ENCODE results near the gene VPS13A.

- TF ChIP-seq POLR2A (IDR thresholded peaks at IDR 0.05; ENCODE audit: low read depth) (no peak), CTCF (IDR thresholded peaks at IDR 0.05) (no peak), POLR2AphosphoS5 (IDR thresholded peaks at IDR 0.05) (no peak), EP300 (IDR thresholded peaks at IDR 0.05) (no peak)
These were observed 41.3 kb downstream of the VPS13A start for GRCh38 chr9:77218612-77219011.

Data from esophagus muscularis mucosa (tissue), 4 donors.